ELF-1 (cell line): Measurements from ENCODE around the gene MSANTD3.
"Not testable (repeated sequence)": the region's sequence is repeated elsewhere in the genome, so short reads cannot be mapped to it uniquely, and the experiment has no call there.

Experiments used
- DNase-seq: peaks from one replicate; pipeline ENCODE4 v3.0.0-alpha.2; 2016; ENCODE audit warnings: low read depth, low spot score

Gene MSANTD3

GRCh38 chr9:100428871-100429654, 2.1 kb downstream of the MSANTD3 start:
- no peak for DNase-seq

- no peak for DNase-seq
Observed at GRCh38 chr9:100430286-100430940, 3.5 kb downstream of the MSANTD3 start.

- DNase-seq = no peak
Observed at GRCh38 chr9:100431886-100432285, 4.9 kb downstream of the MSANTD3 start.

GRCh38 chr9:100432736-100433135, 5.8 kb downstream of the MSANTD3 start:
- no peak for DNase-seq

- DNase-seq = no peak
Observed at GRCh38 chr9:100436571-100436970, 9.6 kb downstream of the MSANTD3 start.

GRCh38 chr9:100437860-100438805, 11.2 kb downstream of the MSANTD3 start:
- DNase-seq = peak; percentile 40

GRCh38 chr9:100440071-100440470, 13.1 kb downstream of the MSANTD3 start:
- DNase-seq = no peak

- DNase-seq = not testable (repeated sequence)
Observed at GRCh38 chr9:100440487-100440886, 13.5 kb downstream of the MSANTD3 start.

GRCh38 chr9:100441911-100442361, 15.0 kb downstream of the MSANTD3 start:
- DNase-seq = no peak

- DNase-seq = no peak
Observed at GRCh38 chr9:100443781-100444768, 17.1 kb downstream of the MSANTD3 start.

- no peak for DNase-seq
Observed at GRCh38 chr9:100445161-100445902, 18.4 kb downstream of the MSANTD3 start.

GRCh38 chr9:100445903-100446549, 19.1 kb downstream of the MSANTD3 start:
- DNase-seq = no peak

- no peak for DNase-seq
Observed at GRCh38 chr9:100447041-100447440, 20.1 kb downstream of the MSANTD3 start.

GRCh38 chr9:100448266-100448665, 21.3 kb downstream of the MSANTD3 start:
- no peak for DNase-seq

GRCh38 chr9:100449420-100449819, 22.5 kb downstream of the MSANTD3 start:
- no peak for DNase-seq

- DNase-seq = no peak
Observed at GRCh38 chr9:100452894-100453293, 26.0 kb downstream of the MSANTD3 start.

GRCh38 chr9:100455470-100455869, 28.5 kb downstream of the MSANTD3 start:
- DNase-seq = no peak

GRCh38 chr9:100457517-100457916, 30.6 kb downstream of the MSANTD3 start:
- DNase-seq = no peak

GRCh38 chr9:100459963-100460362, 33.0 kb downstream of the MSANTD3 start:
- no peak for DNase-seq
